WTC11 (cell line): ENCODE data around the gene GSDME. TPM values are rescaled to one million over a fixed set of nuclear protein-coding genes. Genes with fewer than 3 reads are reported as not detected.

Experiments
- ATAC-seq: fragments of 200-7000 bp; cut with Tn5 transposase; 2 replicates; pipeline ENCODE4 v1.10.0; 2021; ENCODE audit warnings: mild to moderate bottlenecking, moderate library complexity
- CTCF ChIA-PET: fragments of 300-600 bp; sonication (Branson Sonifier 250); formaldehyde crosslinking; loops from one replicate; lab custom pipeline; 2021; ENCODE audit warnings: antibody characterized with exemption; lab: Charles Lee
- POLR2A ChIA-PET: fragments of 350-600 bp; sonication (Branson Sonifier 250); formaldehyde crosslinking; loops from one replicate; lab custom pipeline; 2021; ENCODE audit warnings: antibody characterized with exemption; lab: Charles Lee
- DNase-seq: peaks from one replicate; pipeline ENCODE4 v3.0.0; 2021; ENCODE audit warnings: low spot score
- H3K27ac Mint-ChIP-seq: 2 replicates; pipeline ENCODE4 v1.8.0; 2021; ENCODE audit warnings: mixed read lengths
- H3K27me3 Mint-ChIP-seq: 2 replicates; pipeline ENCODE4 v1.8.0; 2021; ENCODE audit warnings: low read depth, mild to moderate bottlenecking, moderate library complexity, mixed read lengths
- H3K36me3 Mint-ChIP-seq: 2 replicates; pipeline ENCODE4 v1.8.0; 2021; ENCODE audit warnings: mixed read lengths
- H3K4me1 Mint-ChIP-seq: 2 replicates; pipeline ENCODE4 v1.8.0; 2022; ENCODE audit warnings: mixed read lengths
- H3K4me3 Mint-ChIP-seq: 2 replicates; pipeline ENCODE4 v1.8.0; 2021; ENCODE audit warnings: mild to moderate bottlenecking, moderate library complexity, mixed read lengths
- H3K9me3 Mint-ChIP-seq: 2 replicates; pipeline ENCODE4 v1.8.0; 2021; ENCODE audit warnings: mixed read lengths
- FOXK1 ChIP-seq: sonication (generic); formaldehyde crosslinking; IDR thresholded peaks from 2 replicates; pipeline ENCODE4 v1.8.0; 2022; ENCODE audit warnings: mild to moderate bottlenecking, moderate library complexity, missing genetic modification reagents
- HMGA2 ChIP-seq: fragments of 250-450 bp; sonication (Bioruptor Pico); IDR thresholded peaks from 2 replicates; pipeline ENCODE4 v1.4.0; 2021; ENCODE audit warnings: mild to moderate bottlenecking, moderate library complexity
- JUN ChIP-seq: sonication (generic); formaldehyde crosslinking; IDR thresholded peaks from 2 replicates; pipeline ENCODE4 v1.8.0; 2023; ENCODE audit warnings: mild to moderate bottlenecking, missing genetic modification reagents
- NR1H2 ChIP-seq: sonication (generic); formaldehyde crosslinking; IDR thresholded peaks from 2 replicates; pipeline ENCODE4 v1.9.0; 2021; ENCODE audit warnings: mild to moderate bottlenecking, moderate library complexity, missing genetic modification reagents
- OVOL2 ChIP-seq: fragments of 250-450 bp; sonication (Bioruptor Pico); IDR thresholded peaks from 2 replicates; pipeline ENCODE4 v1.9.0; 2021; ENCODE audit warnings: mild to moderate bottlenecking, borderline replicate concordance
- PRRX2 ChIP-seq: fragments of 250-450 bp; sonication (Bioruptor Pico); IDR thresholded peaks from 2 replicates; pipeline ENCODE4 v1.8.0; 2021; ENCODE audit warnings: mild to moderate bottlenecking
- RELA ChIP-seq: sonication (generic); formaldehyde crosslinking; IDR thresholded peaks from 2 replicates; pipeline ENCODE4 v1.8.1; 2022; ENCODE audit warnings: missing genetic modification reagents, mild to moderate bottlenecking, borderline replicate concordance
- TCF7 ChIP-seq: sonication (generic); formaldehyde crosslinking; IDR thresholded peaks from 2 replicates; pipeline ENCODE4 v1.8.0; 2022; ENCODE audit warnings: mild to moderate bottlenecking, low read depth, missing genetic modification reagents, moderate library complexity
- TEAD4 ChIP-seq: sonication (generic); formaldehyde crosslinking; IDR thresholded peaks from 2 replicates; pipeline ENCODE4 v1.8.0; 2022; ENCODE audit warnings: mild to moderate bottlenecking, missing genetic modification reagents
- ZNF138 ChIP-seq: sonication (generic); formaldehyde crosslinking; conservative IDR thresholded peaks from 2 replicates; pipeline ENCODE4 v1.8.1; 2022; ENCODE audit warnings: mild to moderate bottlenecking, moderate library complexity, missing genetic modification reagents
- ZNF232 ChIP-seq: sonication (generic); formaldehyde crosslinking; IDR thresholded peaks from 2 replicates; pipeline ENCODE4 v1.8.0; 2022; ENCODE audit warnings: mild to moderate bottlenecking, missing genetic modification reagents
- ZNF396 ChIP-seq: fragments of 250-450 bp; sonication (Bioruptor Pico); IDR thresholded peaks from 2 replicates; pipeline ENCODE4 v1.8.0; 2021; ENCODE audit warnings: mild to moderate bottlenecking, moderate library complexity, borderline replicate concordance
- total RNA-seq: library from RNA; stranded (reverse); gene quantifications from 3 replicates; pipeline ENCODE4 v1.2.3, GENCODE V29; 2021
- TF ChIP-seq, protein P1 (sequence below): sonication (generic); formaldehyde crosslinking; IDR thresholded peaks from 2 replicates; pipeline ENCODE4 v1.8.1; 2023; ENCODE audit warnings: mild to moderate bottlenecking, moderate library complexity, missing genetic modification reagents
- TF ChIP-seq, protein P2 (sequence below): sonication (generic); formaldehyde crosslinking; IDR thresholded peaks from 2 replicates; pipeline ENCODE4 v1.8.0; 2022; ENCODE audit warnings: mild to moderate bottlenecking, missing genetic modification reagents
- TF ChIP-seq, protein P3 (sequence below): sonication (generic); formaldehyde crosslinking; conservative IDR thresholded peaks from 2 replicates; pipeline ENCODE4 v1.8.1; 2022; ENCODE audit warnings: mild to moderate bottlenecking, missing genetic modification reagents
- TF ChIP-seq, protein P4 (sequence below): sonication (generic); formaldehyde crosslinking; IDR thresholded peaks from 2 replicates; pipeline ENCODE4 v1.8.1; 2023; ENCODE audit warnings: mild to moderate bottlenecking, missing genetic modification reagents
- TF ChIP-seq, protein P5 (sequence below): sonication (generic); formaldehyde crosslinking; IDR thresholded peaks from 2 replicates; pipeline ENCODE4 v1.8.1; 2022; ENCODE audit warnings: low read depth, missing genetic modification reagents, borderline replicate concordance
- TF ChIP-seq, protein P6 (sequence below): sonication (generic); formaldehyde crosslinking; IDR thresholded peaks from 2 replicates; pipeline ENCODE4 v1.8.1; 2023; ENCODE audit warnings: mild to moderate bottlenecking, missing genetic modification reagents
- TF ChIP-seq, protein P7 (sequence below): sonication (generic); formaldehyde crosslinking; IDR thresholded peaks from 2 replicates; pipeline ENCODE4 v1.8.1; 2022; ENCODE audit warnings: mild to moderate bottlenecking, moderate library complexity, missing genetic modification reagents
- TF ChIP-seq, protein P8 (sequence below): sonication (generic); formaldehyde crosslinking; IDR thresholded peaks from 2 replicates; pipeline ENCODE4 v1.8.1; 2023; ENCODE audit warnings: mild to moderate bottlenecking, missing genetic modification reagents, borderline replicate concordance
- TF ChIP-seq, protein P9 (sequence below): sonication (generic); formaldehyde crosslinking; IDR thresholded peaks from 2 replicates; pipeline ENCODE4 v1.8.1; 2022; ENCODE audit warnings: missing genetic modification reagents, borderline replicate concordance

Gene GSDME
- total RNA-seq, 1 experiment from 2014 or later: 4.8 TPM

DNA sequence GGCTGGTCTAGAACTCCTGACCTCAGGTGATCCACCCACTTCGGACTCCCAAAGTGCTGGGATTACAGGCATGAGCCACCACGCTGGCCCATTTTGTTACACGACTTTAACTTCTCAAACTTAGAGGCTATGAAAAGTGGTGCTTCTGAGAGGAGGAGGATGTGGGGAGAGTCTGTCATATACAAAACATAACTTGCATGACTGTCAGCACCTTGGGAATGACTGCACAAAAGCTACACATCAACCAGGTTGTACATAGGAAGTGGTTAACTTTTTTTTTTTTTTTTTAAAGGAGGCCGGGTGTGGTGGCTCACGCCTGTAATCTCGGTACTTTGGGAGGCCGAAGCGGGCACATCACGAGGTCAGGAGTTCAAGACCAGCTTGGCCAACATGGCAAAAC, 43.4 kb upstream of the GSDME start:
- no peak overlapping the region for H3K4me3 Mint-ChIP-seq
- no peak overlapping the region for H3K27ac Mint-ChIP-seq
- TF ChIP-seq ZNF138 (CRISPR knock-in tag) (no peak), PRRX2 (no peak), TCF7 (CRISPR knock-in tag) (no peak), ZNF232 (CRISPR knock-in tag) (no peak), TEAD4 (CRISPR knock-in tag) (no peak)
- TF ChIP-seq, protein P1, sequence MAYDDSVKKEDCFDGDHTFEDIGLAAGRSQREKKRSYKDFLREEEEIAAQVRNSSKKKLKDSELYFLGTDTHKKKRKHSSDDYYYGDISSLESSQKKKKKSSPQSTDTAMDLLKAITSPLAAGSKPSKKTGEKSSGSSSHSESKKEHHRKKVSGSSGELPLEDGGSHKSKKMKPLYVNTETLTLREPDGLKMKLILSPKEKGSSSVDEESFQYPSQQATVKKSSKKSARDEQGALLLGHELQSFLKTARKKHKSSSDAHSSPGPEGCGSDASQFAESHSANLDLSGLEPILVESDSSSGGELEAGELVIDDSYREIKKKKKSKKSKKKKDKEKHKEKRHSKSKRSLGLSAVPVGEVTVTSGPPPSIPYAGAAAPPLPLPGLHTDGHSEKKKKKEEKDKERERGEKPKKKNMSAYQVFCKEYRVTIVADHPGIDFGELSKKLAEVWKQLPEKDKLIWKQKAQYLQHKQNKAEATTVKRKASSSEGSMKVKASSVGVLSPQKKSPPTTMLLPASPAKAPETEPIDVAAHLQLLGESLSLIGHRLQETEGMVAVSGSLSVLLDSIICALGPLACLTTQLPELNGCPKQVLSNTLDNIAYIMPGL (CRISPR knock-in tag): no peak
- TF ChIP-seq, protein P2, sequence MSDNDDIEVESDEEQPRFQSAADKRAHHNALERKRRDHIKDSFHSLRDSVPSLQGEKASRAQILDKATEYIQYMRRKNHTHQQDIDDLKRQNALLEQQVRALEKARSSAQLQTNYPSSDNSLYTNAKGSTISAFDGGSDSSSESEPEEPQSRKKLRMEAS (CRISPR knock-in tag): no peak
- TF ChIP-seq, protein P3, sequence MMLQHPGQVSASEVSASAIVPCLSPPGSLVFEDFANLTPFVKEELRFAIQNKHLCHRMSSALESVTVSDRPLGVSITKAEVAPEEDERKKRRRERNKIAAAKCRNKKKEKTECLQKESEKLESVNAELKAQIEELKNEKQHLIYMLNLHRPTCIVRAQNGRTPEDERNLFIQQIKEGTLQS (CRISPR knock-in tag): no peak
- TF ChIP-seq, protein P4, sequence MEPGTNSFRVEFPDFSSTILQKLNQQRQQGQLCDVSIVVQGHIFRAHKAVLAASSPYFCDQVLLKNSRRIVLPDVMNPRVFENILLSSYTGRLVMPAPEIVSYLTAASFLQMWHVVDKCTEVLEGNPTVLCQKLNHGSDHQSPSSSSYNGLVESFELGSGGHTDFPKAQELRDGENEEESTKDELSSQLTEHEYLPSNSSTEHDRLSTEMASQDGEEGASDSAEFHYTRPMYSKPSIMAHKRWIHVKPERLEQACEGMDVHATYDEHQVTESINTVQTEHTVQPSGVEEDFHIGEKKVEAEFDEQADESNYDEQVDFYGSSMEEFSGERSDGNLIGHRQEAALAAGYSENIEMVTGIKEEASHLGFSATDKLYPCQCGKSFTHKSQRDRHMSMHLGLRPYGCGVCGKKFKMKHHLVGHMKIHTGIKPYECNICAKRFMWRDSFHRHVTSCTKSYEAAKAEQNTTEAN: no peak
- H3K27me3 Mint-ChIP-seq: no peaks in the 10 kb centered on the region
- DNase-seq (no peak), ATAC-seq (no peak)
- CTCF ChIA-PET: interaction anchor here (1.1 to 1.8 kb wide), 2 partner anchors 12 kb away, joined by 6 to 11 read pairs; no protein-coding TSS in a partner anchor
- H3K4me1 Mint-ChIP-seq: peaks cover 3% of the 10 kb centered on the region
- peaks cover 3% of the 10 kb centered on the region; the same call in 1 of the 2 replicates for H3K9me3 Mint-ChIP-seq
- POLR2A ChIA-PET: interaction anchor here (0.7 kb wide), 1 partner anchor 39 kb away, joined by 4 read pairs; no protein-coding TSS in a partner anchor
- peaks cover 23% of the 10 kb centered on the region for H3K36me3 Mint-ChIP-seq

DNA sequence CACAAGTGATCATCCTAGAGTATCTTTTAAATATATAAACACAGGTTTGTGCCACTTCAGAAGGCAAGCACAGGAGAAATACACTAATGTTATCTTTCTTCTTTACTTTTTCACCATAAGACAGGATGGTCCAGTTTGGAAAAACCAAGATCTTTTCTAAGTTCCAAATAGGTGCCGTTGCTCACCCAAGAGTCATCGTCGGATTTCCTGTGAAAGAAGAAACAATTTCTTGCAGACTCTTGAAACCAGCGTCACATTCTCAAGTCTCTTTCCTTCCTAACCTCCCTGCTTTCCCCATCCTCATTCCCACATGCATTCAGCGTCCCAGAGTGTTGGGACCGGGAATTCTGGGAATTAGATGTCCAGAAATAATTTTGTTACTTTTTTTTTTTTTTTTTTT, 42.8 kb upstream of the GSDME start:
- DNase-seq: no peak
- TF ChIP-seq OVOL2 (CRISPR knock-in tag) (no peak), RELA (no peak), NR1H2 (CRISPR knock-in tag) (no peak), JUN (no peak), FOXK1 (no peak), HMGA2 (CRISPR knock-in tag) (no peak), ZNF396 (CRISPR knock-in tag) (no peak)
- TF ChIP-seq, protein P5, sequence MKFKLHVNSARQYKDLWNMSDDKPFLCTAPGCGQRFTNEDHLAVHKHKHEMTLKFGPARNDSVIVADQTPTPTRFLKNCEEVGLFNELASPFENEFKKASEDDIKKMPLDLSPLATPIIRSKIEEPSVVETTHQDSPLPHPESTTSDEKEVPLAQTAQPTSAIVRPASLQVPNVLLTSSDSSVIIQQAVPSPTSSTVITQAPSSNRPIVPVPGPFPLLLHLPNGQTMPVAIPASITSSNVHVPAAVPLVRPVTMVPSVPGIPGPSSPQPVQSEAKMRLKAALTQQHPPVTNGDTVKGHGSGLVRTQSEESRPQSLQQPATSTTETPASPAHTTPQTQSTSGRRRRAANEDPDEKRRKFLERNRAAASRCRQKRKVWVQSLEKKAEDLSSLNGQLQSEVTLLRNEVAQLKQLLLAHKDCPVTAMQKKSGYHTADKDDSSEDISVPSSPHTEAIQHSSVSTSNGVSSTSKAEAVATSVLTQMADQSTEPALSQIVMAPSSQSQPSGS: no peak
- TF ChIP-seq, protein P6, sequence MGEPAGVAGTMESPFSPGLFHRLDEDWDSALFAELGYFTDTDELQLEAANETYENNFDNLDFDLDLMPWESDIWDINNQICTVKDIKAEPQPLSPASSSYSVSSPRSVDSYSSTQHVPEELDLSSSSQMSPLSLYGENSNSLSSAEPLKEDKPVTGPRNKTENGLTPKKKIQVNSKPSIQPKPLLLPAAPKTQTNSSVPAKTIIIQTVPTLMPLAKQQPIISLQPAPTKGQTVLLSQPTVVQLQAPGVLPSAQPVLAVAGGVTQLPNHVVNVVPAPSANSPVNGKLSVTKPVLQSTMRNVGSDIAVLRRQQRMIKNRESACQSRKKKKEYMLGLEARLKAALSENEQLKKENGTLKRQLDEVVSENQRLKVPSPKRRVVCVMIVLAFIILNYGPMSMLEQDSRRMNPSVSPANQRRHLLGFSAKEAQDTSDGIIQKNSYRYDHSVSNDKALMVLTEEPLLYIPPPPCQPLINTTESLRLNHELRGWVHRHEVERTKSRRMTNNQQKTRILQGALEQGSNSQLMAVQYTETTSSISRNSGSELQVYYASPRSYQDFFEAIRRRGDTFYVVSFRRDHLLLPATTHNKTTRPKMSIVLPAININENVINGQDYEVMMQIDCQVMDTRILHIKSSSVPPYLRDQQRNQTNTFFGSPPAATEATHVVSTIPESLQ (CRISPR knock-in tag): no peak
- TF ChIP-seq, protein P7, sequence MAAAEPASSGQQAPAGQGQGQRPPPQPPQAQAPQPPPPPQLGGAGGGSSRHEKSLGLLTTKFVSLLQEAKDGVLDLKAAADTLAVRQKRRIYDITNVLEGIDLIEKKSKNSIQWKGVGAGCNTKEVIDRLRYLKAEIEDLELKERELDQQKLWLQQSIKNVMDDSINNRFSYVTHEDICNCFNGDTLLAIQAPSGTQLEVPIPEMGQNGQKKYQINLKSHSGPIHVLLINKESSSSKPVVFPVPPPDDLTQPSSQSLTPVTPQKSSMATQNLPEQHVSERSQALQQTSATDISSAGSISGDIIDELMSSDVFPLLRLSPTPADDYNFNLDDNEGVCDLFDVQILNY (CRISPR knock-in tag): no peak
- TF ChIP-seq, protein P8, sequence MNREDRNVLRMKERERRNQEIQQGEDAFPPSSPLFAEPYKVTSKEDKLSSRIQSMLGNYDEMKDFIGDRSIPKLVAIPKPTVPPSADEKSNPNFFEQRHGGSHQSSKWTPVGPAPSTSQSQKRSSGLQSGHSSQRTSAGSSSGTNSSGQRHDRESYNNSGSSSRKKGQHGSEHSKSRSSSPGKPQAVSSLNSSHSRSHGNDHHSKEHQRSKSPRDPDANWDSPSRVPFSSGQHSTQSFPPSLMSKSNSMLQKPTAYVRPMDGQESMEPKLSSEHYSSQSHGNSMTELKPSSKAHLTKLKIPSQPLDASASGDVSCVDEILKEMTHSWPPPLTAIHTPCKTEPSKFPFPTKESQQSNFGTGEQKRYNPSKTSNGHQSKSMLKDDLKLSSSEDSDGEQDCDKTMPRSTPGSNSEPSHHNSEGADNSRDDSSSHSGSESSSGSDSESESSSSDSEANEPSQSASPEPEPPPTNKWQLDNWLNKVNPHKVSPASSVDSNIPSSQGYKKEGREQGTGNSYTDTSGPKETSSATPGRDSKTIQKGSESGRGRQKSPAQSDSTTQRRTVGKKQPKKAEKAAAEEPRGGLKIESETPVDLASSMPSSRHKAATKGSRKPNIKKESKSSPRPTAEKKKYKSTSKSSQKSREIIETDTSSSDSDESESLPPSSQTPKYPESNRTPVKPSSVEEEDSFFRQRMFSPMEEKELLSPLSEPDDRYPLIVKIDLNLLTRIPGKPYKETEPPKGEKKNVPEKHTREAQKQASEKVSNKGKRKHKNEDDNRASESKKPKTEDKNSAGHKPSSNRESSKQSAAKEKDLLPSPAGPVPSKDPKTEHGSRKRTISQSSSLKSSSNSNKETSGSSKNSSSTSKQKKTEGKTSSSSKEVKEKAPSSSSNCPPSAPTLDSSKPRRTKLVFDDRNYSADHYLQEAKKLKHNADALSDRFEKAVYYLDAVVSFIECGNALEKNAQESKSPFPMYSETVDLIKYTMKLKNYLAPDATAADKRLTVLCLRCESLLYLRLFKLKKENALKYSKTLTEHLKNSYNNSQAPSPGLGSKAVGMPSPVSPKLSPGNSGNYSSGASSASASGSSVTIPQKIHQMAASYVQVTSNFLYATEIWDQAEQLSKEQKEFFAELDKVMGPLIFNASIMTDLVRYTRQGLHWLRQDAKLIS (CRISPR knock-in tag): no peak
- TF ChIP-seq, protein P9, sequence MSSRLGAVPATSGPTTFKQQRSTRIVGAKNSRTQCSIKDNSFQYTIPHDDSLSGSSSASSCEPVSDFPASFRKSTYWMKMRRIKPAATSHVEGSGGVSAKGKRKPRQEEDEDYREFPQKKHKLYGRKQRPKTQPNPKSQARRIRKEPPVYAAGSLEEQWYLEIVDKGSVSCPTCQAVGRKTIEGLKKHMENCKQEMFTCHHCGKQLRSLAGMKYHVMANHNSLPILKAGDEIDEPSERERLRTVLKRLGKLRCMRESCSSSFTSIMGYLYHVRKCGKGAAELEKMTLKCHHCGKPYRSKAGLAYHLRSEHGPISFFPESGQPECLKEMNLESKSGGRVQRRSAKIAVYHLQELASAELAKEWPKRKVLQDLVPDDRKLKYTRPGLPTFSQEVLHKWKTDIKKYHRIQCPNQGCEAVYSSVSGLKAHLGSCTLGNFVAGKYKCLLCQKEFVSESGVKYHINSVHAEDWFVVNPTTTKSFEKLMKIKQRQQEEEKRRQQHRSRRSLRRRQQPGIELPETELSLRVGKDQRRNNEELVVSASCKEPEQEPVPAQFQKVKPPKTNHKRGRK (CRISPR knock-in tag): no peak
- TF ChIP-seq, all 79 proteins: peak for 0
- CTCF ChIA-PET: interaction anchor here (1.8 kb wide), 1 partner anchor 12 kb away, joined by 11 read pairs; no protein-coding TSS in a partner anchor
- H3K36me3 Mint-ChIP-seq: peaks cover 23% of the 10 kb centered on the region
- H3K4me3 Mint-ChIP-seq: no peak overlapping the region
- H3K9me3 Mint-ChIP-seq: peaks cover 3% of the 10 kb centered on the region; the same call in 1 of the 2 replicates
- no peak for ATAC-seq
- POLR2A ChIA-PET: interaction anchor here (0.7 kb wide), 1 partner anchor 38 kb away, joined by 4 read pairs; no protein-coding TSS in a partner anchor
- no peaks in the 10 kb centered on the region for H3K27me3 Mint-ChIP-seq
- H3K27ac Mint-ChIP-seq: no peak overlapping the region
- H3K4me1 Mint-ChIP-seq: peaks cover 3% of the 10 kb centered on the region
